GM19397 (cell line): ENCODE data around the gene BRSK1.

Experiments used
- ATAC-seq: cut with Tn5 transposase; IDR thresholded peaks from one replicate; pipeline ENCODE4 v1.9.1; 2021; ENCODE audit warnings: mild to moderate bottlenecking, moderate library complexity; ENCODE audit not compliant: unreplicated experiment

BRSK1 gene

DNA sequence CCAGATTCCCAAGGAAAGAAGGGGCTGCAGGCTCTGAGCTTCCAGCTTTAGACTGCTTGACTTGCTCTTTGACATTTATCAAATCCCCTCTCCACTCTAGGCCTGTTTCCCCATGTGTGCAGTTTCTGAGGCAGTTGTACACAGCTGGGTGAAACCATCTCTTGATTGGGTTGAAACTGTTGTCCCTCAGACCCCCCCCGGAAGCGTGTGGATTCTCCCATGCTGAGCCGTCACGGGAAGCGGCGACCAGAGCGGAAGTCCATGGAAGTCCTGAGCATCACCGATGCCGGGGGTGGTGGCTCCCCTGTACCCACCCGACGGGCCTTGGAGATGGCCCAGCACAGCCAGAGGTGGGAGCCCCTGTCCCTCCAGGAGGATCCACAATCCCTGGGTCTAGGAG lies 19.7 kb downstream of the BRSK1 start:
- no peak for ATAC-seq

DNA sequence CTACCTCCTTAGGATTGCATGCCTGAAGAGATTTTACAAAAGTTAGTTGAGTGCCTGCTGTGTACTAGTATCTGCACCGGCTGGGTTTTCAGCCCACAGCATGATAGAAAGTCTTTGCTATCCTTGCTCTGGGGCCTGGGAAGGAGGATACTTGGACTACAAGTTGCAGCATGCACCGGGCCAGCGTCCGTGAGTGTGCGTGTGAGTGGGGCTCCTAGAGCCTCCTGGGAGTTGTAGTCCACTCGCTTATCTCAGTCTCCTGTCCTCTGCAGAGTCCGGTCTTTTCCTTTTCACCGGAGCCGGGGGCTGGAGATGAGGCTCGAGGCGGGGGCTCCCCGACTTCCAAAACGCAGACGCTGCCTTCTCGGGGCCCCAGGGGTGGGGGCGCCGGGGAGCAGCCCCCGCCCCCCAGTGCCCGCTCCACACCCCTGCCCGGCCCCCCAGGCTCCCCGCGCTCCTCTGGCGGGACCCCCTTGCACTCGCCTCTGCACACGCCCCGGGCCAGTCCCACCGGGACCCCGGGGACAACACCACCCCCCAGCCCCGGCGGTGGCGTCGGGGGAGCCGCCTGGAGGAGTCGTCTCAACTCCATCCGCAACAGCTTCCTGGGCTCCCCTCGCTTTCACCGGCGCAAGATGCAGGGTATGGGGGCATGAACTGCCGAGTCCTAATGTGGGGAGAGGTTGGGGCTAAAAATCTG lies 20.6 kb downstream of the BRSK1 start:
- ATAC-seq = no peak

- ATAC-seq = no peak
These were observed 21.2 kb downstream of the BRSK1 start for GRCh38 chr19:55304980-55305379.

GRCh38 chr19:55305491-55305890 lies 21.7 kb downstream of the BRSK1 start:
- no peak for ATAC-seq

- ATAC-seq = no peak
These were observed 22.3 kb downstream of the BRSK1 start for GRCh38 chr19:55305983-55306562.

DNA sequence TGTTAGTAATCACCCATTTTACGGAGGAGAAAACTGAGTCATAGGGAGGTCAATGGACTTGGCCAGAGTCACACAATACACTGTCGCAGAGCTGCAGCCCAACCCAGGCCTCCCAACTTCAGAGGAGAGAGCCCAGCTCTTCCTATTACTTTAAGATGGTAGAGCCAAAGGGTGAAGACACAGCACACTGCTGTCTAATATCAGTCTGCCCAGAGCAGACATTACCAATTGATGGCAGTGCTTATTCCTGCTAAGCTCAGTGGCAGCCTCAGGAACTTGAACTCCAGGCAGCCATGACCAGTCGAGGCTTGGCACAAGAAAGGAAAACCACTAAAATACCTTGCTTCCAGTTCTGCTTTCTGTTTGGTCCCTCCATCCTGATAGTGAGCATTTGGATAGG lies 22.9 kb downstream of the BRSK1 start:
- no peak for ATAC-seq

DNA sequence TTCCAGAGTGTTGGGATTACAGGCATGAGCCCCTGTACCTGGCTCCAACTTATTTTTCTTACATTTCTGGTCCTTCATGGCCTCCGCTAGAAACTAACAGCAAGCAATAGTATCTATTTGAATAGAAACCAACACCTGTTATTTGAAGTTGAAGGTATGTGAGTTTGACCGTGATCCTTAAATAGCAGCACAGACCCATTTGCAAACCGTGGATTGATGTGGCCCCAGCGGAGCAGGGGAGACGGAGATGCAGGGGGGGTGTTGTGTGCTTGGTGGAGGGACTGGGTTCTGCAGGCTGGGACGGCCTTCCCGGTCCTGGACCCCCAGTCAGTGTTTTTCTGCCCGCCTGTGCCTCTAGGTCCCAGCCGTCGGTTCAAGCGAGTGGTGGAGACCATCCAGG lies 24.5 kb downstream of the BRSK1 start:
- no peak for ATAC-seq

- ATAC-seq = no peak
These were observed 25.7 kb downstream of the BRSK1 start for GRCh38 chr19:55309448-55309847.

DNA sequence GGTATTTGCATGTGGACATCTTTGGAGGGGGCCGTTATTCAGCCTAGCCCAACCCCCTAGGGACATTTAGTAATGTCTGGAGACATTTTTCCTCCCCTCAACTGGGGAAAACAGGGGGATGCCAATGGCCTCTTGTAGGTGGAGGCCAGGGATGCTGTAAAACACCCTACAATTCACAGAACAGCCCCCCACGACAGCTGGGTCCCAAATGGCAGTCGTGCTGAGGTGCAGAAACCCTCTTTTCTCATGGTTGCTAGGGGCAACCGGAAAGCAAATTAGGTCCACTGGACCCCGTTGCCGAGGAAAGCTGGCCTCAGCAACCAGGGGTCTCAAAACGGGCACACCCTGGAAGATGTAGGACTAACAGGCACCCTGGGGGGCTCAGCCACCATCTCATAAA lies 26.7 kb downstream of the BRSK1 start:
- ATAC-seq = no peak

DNA sequence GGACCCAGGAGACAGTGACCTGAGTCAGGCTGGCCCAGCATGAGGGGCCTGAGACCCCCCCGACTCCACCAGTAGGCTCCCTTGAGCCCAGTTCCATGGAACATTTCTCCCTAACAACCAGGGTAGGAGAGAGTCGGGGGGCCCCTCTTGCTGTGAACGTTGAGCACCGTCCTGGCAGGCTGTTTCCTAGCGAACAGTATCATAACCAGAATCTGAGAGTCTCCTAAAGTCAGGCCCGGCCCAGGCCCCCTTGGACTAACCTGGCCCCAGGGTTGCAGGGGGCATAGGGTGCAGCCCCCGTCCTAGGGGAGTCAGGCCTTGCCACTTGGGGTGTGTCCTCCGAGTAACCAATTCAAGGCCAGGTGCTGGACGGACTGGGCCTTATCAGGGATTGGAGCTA lies 27.6 kb downstream of the BRSK1 start:
- no peak for ATAC-seq

DNA sequence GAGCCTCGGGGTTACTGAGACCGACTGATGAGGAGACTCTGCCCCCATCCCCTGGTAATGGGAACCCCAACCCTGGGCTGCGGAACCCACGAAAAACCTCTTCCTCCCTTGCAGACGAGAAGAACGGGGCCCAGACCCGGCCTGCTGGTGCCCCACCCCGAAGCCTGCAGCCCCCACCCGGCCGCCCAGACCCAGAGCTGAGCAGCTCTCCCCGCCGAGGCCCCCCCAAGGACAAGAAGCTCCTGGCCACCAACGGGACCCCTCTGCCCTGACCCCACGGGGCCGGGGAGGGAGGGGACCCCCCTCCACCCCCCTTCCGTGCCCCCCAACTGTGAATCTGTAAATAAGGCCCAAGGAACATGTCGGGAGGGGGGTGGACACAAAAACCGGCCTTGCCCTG lies 28.0 kb downstream of the BRSK1 start:
- ATAC-seq = no peak

GRCh38 chr19:55312621-55313512 lies 29.1 kb downstream of the BRSK1 start:
- ATAC-seq = no peak

DNA sequence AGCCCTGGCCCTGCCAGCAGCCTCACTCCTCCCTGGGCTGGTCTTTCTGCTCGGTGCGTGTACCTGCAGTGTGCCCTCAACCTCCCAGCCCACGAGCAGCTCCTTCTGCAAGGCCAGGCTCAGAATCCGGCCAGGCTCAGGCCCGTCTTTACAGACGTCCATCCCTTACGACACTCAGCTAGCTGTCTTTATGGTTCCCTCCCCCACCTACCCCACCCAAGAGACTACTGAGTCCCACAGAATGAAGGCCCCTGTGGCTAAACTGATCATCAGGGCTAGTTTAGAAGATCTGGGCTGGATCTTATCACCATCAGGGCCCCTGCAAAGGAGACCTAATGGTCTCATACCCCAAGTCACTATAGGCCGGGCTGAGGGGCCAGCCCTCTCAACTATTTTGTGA lies 30.6 kb downstream of the BRSK1 start:
- no peak for ATAC-seq

GRCh38 chr19:55315956-55316525 lies 32.2 kb downstream of the BRSK1 start:
- no peak for ATAC-seq

- ATAC-seq = no peak
These were observed 32.8 kb downstream of the BRSK1 start for GRCh38 chr19:55316646-55317045.

GRCh38 chr19:55319785-55320184 lies 36.0 kb downstream of the BRSK1 start:
- ATAC-seq = no peak

GRCh38 chr19:55320844-55321419 lies 37.1 kb downstream of the BRSK1 start:
- no peak for ATAC-seq

DNA sequence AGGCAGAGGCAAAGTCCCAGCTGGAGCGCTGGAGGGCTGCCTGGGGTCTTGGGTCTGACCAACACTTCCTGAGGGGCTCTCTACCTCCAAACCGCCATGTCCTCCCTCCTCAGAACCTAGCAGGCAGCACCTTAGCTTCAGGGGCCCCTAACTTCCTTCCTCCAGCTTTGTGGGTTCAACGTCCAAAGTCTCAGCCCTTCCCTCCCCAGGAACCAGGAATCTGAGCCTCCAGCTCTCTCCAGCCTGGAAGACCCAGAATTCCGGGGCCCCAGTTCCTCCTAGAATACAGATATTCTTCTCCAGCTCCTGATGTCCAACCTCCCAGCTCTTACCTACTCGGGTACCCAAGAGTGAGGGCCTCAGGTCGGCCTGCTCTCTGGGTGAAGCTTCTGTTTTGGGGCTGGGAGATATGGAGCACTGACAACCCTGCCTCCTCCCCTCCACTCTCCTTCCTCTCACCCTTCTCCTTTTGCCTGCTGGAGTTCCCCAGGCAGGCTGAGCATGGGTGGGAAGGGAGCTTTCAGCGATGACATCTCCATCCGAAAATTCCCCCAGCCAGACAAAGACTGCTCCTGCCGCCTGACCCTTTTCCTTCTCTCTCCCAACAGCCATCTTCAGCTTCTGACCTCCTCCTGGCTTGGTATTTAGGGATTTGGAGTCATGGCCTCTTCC lies 37.8 kb downstream of the BRSK1 start:
- ATAC-seq = no peak

GRCh38 chr19:55322204-55322885 lies 38.5 kb downstream of the BRSK1 start:
- no peak for ATAC-seq

DNA sequence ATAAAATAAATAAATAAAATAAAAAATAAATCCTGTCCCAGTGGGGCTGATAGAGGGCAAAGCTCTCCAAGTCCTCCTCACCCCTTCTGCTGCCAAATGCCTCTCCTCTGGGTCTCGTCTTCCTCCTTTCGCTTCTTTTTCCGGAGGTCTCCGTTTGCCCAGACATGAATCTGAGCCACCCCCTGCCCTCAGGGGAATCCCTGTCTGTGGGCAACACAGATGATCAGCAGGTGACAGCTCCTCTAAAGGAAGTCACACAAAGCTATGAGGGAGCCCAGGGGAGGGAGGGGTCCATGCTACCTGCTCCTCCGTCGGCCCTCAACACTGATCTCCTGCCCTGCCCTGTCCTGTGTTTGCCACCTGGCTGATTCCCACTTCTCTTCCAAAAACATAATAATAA lies 40.9 kb downstream of the BRSK1 start:
- ATAC-seq = no peak
